Transverse colon (tissue), 4 donors: ENCODE measurements around the gene AICDA. TPM values are rescaled to one million over a fixed set of nuclear protein-coding genes. Genes with fewer than 3 reads are reported as not detected.

Experiments
- DNase-seq: peaks from one replicate; pipeline ENCODE4 v3.0.0-alpha.2; 2019
- H3K27ac ChIP-seq, 4 donors: fragments of 200-600 bp; sonication (generic); 2 replicates each; pipeline ENCODE4 v1.5.1; 2016 to 2018; ENCODE audit warnings: inconsistent platforms in 4 of 4
- H3K27me3 ChIP-seq: fragments of 200-600 bp; sonication (generic); 2 replicates; pipeline ENCODE4 v1.5.1; 2017; ENCODE audit warnings: inconsistent platforms
- H3K36me3 ChIP-seq, 4 donors: fragments of 200-600 bp; sonication (generic); 2 replicates each; pipeline ENCODE4 v1.5.1; 2017 to 2019; ENCODE audit warnings: inconsistent platforms in 4 of 4
- H3K4me1 ChIP-seq, 4 donors: fragments of 200-600 bp; sonication (generic); 2 replicates each; pipeline ENCODE4 v1.5.1; 2017 to 2020; ENCODE audit warnings: inconsistent platforms in 4 of 4
- H3K4me3 ChIP-seq, 4 donors: fragments of 200-600 bp; sonication (generic); 1 replicate in 1 of 4; 2 replicates in 3 of 4; pipeline versions ENCODE4 v1.5.1 to v1.6.1; 2017 to 2019; ENCODE audit warnings: inconsistent platforms in 4 of 4
- H3K9me3 ChIP-seq, 2 donors: fragments of 200-600 bp; sonication (generic); 2 replicates each; pipeline ENCODE4 v1.5.1; 2017 to 2019; ENCODE audit warnings: inconsistent platforms in 2 of 2
- CTCF ChIP-seq, 5 experiments: fragments of 200-600 bp in 3 of 5; fragments of 450-650 bp in 2 of 5; sonication (generic) in 3 of 5; IDR thresholded peaks; 1 replicate in 2 of 5; 2 replicates in 3 of 5; pipeline ENCODE4 v1.5.1; 2016 to 2017; ENCODE audit warnings: antibody characterized with exemption in 5 of 5, inconsistent platforms in 3 of 5, mild to moderate bottlenecking in 2 of 5, moderate library complexity in 1 of 5
- EP300 ChIP-seq: sonication (generic); formaldehyde crosslinking; IDR thresholded peaks from one replicate; pipeline ENCODE4 v1.6.1; 2017; ENCODE audit warnings: antibody characterized with exemption, low read depth
- POLR2A ChIP-seq: fragments of 450-650 bp; IDR thresholded peaks from one replicate; pipeline ENCODE4 v1.6.1; 2016; ENCODE audit warnings: antibody characterized with exemption, mild to moderate bottlenecking, moderate library complexity
- POLR2AphosphoS5 ChIP-seq, 3 donors: sonication (generic); formaldehyde crosslinking; IDR thresholded peaks; one replicate each; pipeline ENCODE4 v1.6.1; 2016; ENCODE audit warnings: antibody characterized with exemption in 3 of 3
- WGBS, 2 donors: methylation state at CpG; one replicate each; pipeline ENCODE4 v1.1.5; 2018; ENCODE audit warnings: low coverage in 1 of 2; 5-methylcytosine and 5-hydroxymethylcytosine counted together
- in situ Hi-C, 4 donors: fragments of 200-750 bp; cut with MboI; loops; one replicate each; pipeline versions ENCODE4 v1.15.0 to v1.15.1; 2017; ENCODE audit warnings: low sequenced_read_pairs in 3 of 4, low pct_ligation_motif_present in 1 of 4, low pct_unique_long_range_greater_than_20kb in 1 of 4
- intact Hi-C: fragments of 100-400 bp; cut with DNase I; formaldehyde crosslinking; loops from one replicate; pipeline ENCODE4 v1.15.1; 2023; ENCODE audit warnings: low total_unique reads
- total RNA-seq, 4 donors: library from RNA; depleted of rRNA; stranded (reverse); fragments of >200 nt; gene quantifications; one replicate each; pipeline ENCODE4 v1.1.0, GENCODE V29; 2016

AICDA gene
- total RNA-seq, 4 donors from 2014 or later = not detected

GRCh38 chr12:8655421-8655820, 42.8 kb upstream of the AICDA start:
- 85 to 89% methylated on average over 6 of the region's 6 CpGs for WGBS, 2 donors

GRCh38 chr12:8648576-8649205, 36.0 kb upstream of the AICDA start:
- Histone ChIP-seq H3K4me1 (no peaks in the 10 kb centered on the region), H3K9me3 (no peaks in the 10 kb centered on the region), H3K27me3 (no peaks in the 10 kb centered on the region), H3K27ac (no peak overlapping the region), H3K4me3 (no peak overlapping the region), H3K36me3 (no peaks in the 10 kb centered on the region)
- 73 to 74% methylated on average over 4 to 8 of the region's 8 CpGs for WGBS, 2 donors
- TF ChIP-seq POLR2AphosphoS5 (IDR thresholded peaks at IDR 0.05) (no peak), CTCF (IDR thresholded peaks at IDR 0.05) (no peak), EP300 (no peak), POLR2A (no peak)
- DNase-seq = no peak
- intact Hi-C loops = no loop called here
- in situ Hi-C loops = no loop called here

More at GRCh38 chr12:8655421-8655820, 42.8 kb upstream of the AICDA start:
- Histone ChIP-seq H3K4me3 (no peak overlapping the region), H3K27ac (no peak overlapping the region), H3K9me3 (no peaks in the 10 kb centered on the region), H3K36me3 (no peaks in the 10 kb centered on the region), H3K27me3 (no peaks in the 10 kb centered on the region), H3K4me1 (no peaks in the 10 kb centered on the region)
- intact Hi-C loops = no loop called here
- no peak for DNase-seq
- in situ Hi-C loops = no loop called here
- TF ChIP-seq POLR2A = no peak
- no peak for TF ChIP-seq CTCF (IDR thresholded peaks at IDR 0.05)
- no peak for TF ChIP-seq POLR2AphosphoS5 (IDR thresholded peaks at IDR 0.05)
- no peak for TF ChIP-seq EP300

- H3K4me1 ChIP-seq = no peaks in the 10 kb centered on the region
- no peaks in the 10 kb centered on the region for H3K27me3 ChIP-seq
- no peak overlapping the region for H3K4me3 ChIP-seq
- no peak overlapping the region for H3K27ac ChIP-seq
- H3K9me3 ChIP-seq = no peaks in the 10 kb centered on the region
- intact Hi-C loops (no loop called here), in situ Hi-C loops (no loop called here)
- TF ChIP-seq CTCF (IDR thresholded peaks at IDR 0.05) (no peak), POLR2AphosphoS5 (IDR thresholded peaks at IDR 0.05) (no peak), EP300 (no peak), POLR2A (no peak)
- DNase-seq = no peak
- H3K36me3 ChIP-seq = no peaks in the 10 kb centered on the region
- WGBS, 2 donors = 78 to 79% methylated on average over 5 of the region's 5 CpGs
These were observed 35.3 kb upstream of the AICDA start for GRCh38 chr12:8647968-8648367.

- TF ChIP-seq POLR2A = peak; percentile 12
- TF ChIP-seq EP300 = no peak
- no peaks in the 10 kb centered on the region for H3K27me3 ChIP-seq
- WGBS, 2 donors = 35 to 39% methylated on average over 3 to 5 of the region's 5 CpGs
These were observed 31.9 kb upstream of the AICDA start for GRCh38 chr12:8644345-8645248.

More at GRCh38 chr12:8644345-8645248, 31.9 kb upstream of the AICDA start:
- no peak overlapping the region for H3K27ac ChIP-seq
- intact Hi-C loops (no loop called here), in situ Hi-C loops (no loop called here)
- no peaks in the 10 kb centered on the region for H3K36me3 ChIP-seq
- no peaks in the 10 kb centered on the region for H3K4me1 ChIP-seq
- no peaks in the 10 kb centered on the region for H3K9me3 ChIP-seq
- DNase-seq = no peak
- H3K4me3 ChIP-seq = no peak overlapping the region
